H1 (cell line): ENCODE data around the gene COMP. TPM values are rescaled to one million over a fixed set of nuclear protein-coding genes. Genes with fewer than 3 reads are reported as not detected.

Source experiments
- CTCF ChIA-PET: fragments of 300-600 bp; sonication (Branson Sonifier 250); formaldehyde crosslinking; loops from one replicate; lab custom pipeline; 2021; ENCODE audit not compliant: partially characterized antibody; lab: Charles Lee
- POLR2A ChIA-PET: fragments of 300-600 bp; sonication (Branson Sonifier 250); formaldehyde crosslinking; loops from one replicate; lab custom pipeline; 2021; ENCODE audit warnings: inconsistent platforms; ENCODE audit not compliant: partially characterized antibody; lab: Charles Lee
- DNase-seq, 2 experiments: peaks; one replicate each; pipeline versions ENCODE4 v3.0.0 to v3.0.0-alpha.2; 2010 to 2022; ENCODE audit warnings: low spot score in 2 of 2, low read depth in 1 of 2, mixed read lengths in 1 of 2
- FAIRE-seq: peaks from 2 replicates; lab custom pipeline; 2011; peaks lifted over from hg19 to GRCh38; lab: Jason Lieb, UNC
- H2AFZ ChIP-seq: 2 replicates; pipeline ENCODE4 v1.8.1; 2012; ENCODE audit warnings: low read length, inconsistent platforms
- H2AK5ac ChIP-seq: 2 replicates; pipeline ENCODE4 v1.6.1; 2013; ENCODE audit warnings: low read depth, low read length
- H2BK120ac ChIP-seq: replicated peaks from 2 replicates; pipeline ENCODE3; 2013; ENCODE audit warnings: low read depth, low read length, inconsistent platforms
- H2BK12ac ChIP-seq: 2 replicates; pipeline ENCODE4 v1.6.1; 2013; ENCODE audit warnings: low read depth, low read length
- H2BK15ac ChIP-seq: 2 replicates; pipeline ENCODE4 v1.6.1; 2013; ENCODE audit warnings: low read length
- H2BK20ac ChIP-seq: 2 replicates; pipeline ENCODE4 v1.6.1; 2013; ENCODE audit warnings: low read length
- H2BK5ac ChIP-seq: 2 replicates; pipeline ENCODE4 v1.6.1; 2013; ENCODE audit warnings: low read depth, low read length
- H3K14ac ChIP-seq: 2 replicates; pipeline ENCODE4 v1.6.1; 2013; ENCODE audit warnings: inconsistent platforms; ENCODE audit not compliant: insufficient read length
- H3K18ac ChIP-seq: 2 replicates; pipeline ENCODE4 v1.6.1; 2013; ENCODE audit warnings: low read length; ENCODE audit errors: extremely low read depth
- H3K23ac ChIP-seq: 2 replicates; pipeline ENCODE4 v1.6.1; 2013; ENCODE audit warnings: inconsistent platforms; ENCODE audit not compliant: insufficient read length
- H3K23me2 ChIP-seq: 2 replicates; pipeline ENCODE4 v1.6.1; 2013; ENCODE audit warnings: low read depth, low read length
- H3K27ac ChIP-seq: 2 replicates; pipeline ENCODE4 v1.6.1; 2011; ENCODE audit warnings: low read depth, low read length, inconsistent platforms
- H3K27me3 ChIP-seq, 4 experiments: replicated peaks in 1 of 4; 1 replicate in 1 of 4; 2 replicates in 3 of 4; pipeline versions ENCODE4 v1.6.1 to v1.8.1; 2011 to 2013; ENCODE audit warnings: low read length in 3 of 4, mild to moderate bottlenecking in 3 of 4, inconsistent platforms in 2 of 4, mixed read lengths in 2 of 4, moderate library complexity in 1 of 4; ENCODE audit not compliant: control insufficient read depth in 3 of 4, insufficient read depth in 3 of 4; ENCODE audit errors: extremely low read depth in 1 of 4
- H3K36me3 ChIP-seq, 4 experiments: 2 replicates each; pipeline versions ENCODE4 v1.6.1 to v1.8.1; 2011 to 2013; ENCODE audit warnings: mild to moderate bottlenecking in 4 of 4, low read length in 3 of 4, moderate library complexity in 2 of 4, control low read depth in 1 of 4, inconsistent platforms in 1 of 4; ENCODE audit not compliant: insufficient read depth in 4 of 4, control insufficient read depth in 2 of 4
- H3K4ac ChIP-seq: replicated peaks from 2 replicates; pipeline ENCODE3; 2013; ENCODE audit warnings: low read length, low read depth, mixed read lengths, inconsistent platforms; ENCODE audit not compliant: insufficient read length
- H3K4me1 ChIP-seq, 4 experiments: replicated peaks in 1 of 4; 1 replicate in 1 of 4; 2 replicates in 3 of 4; pipeline versions ENCODE4 v1.6.1 to v1.8.1; 2011 to 2013; ENCODE audit warnings: low read length in 3 of 4, inconsistent platforms in 2 of 4, mixed read lengths in 1 of 4; ENCODE audit not compliant: insufficient read depth in 4 of 4, control insufficient read depth in 3 of 4
- H3K4me2 ChIP-seq, 2 experiments: 2 replicates each; pipeline versions ENCODE4 v1.6.1 to v1.8.1; 2011 to 2013; ENCODE audit warnings: low read depth in 2 of 2, low read length in 2 of 2, control low read depth in 1 of 2, inconsistent platforms in 1 of 2, mild to moderate bottlenecking in 1 of 2; ENCODE audit not compliant: insufficient read depth in 1 of 2
- H3K4me3 ChIP-seq, 4 experiments: fragments of 200-600, 300-600 bp in 1 of 4; sonication (generic), shearing (Covaris generic), sonication (Bioruptor Twin) in 1 of 4; 2 replicates each; pipeline versions ENCODE4 v1.5.1 to v1.8.1; 2011 to 2016; ENCODE audit warnings: low read length in 4 of 4, low read depth in 3 of 4, control low read depth in 2 of 4, inconsistent platforms in 2 of 4, mild to moderate bottlenecking in 2 of 4, mixed read lengths in 1 of 4, moderate library complexity in 1 of 4; ENCODE audit not compliant: insufficient read depth in 2 of 4; ENCODE audit errors: extremely low read depth in 1 of 4
- H3K56ac ChIP-seq: replicated peaks from 2 replicates; pipeline ENCODE3; 2013; ENCODE audit warnings: low read depth, mild to moderate bottlenecking, mixed read lengths, low read length, inconsistent platforms; ENCODE audit not compliant: insufficient read length
- H3K79me1 ChIP-seq: 2 replicates; pipeline ENCODE4 v1.6.1; 2013; ENCODE audit warnings: low read depth, low read length, control low read depth
- H3K79me2 ChIP-seq, 2 experiments: 2 replicates each; pipeline versions ENCODE4 v1.6.1 to v1.8.1; 2012 to 2013; ENCODE audit warnings: low read length in 2 of 2, mild to moderate bottlenecking in 2 of 2, inconsistent platforms in 1 of 2; ENCODE audit not compliant: insufficient read depth in 2 of 2, control insufficient read depth in 1 of 2
- H3K9ac ChIP-seq, 4 experiments: replicated peaks in 1 of 4; 1 replicate in 1 of 4; 2 replicates in 3 of 4; pipeline versions ENCODE4 v1.6.1 to v1.8.1; 2011 to 2013; ENCODE audit warnings: low read depth in 3 of 4, low read length in 3 of 4, control low read depth in 2 of 4, mild to moderate bottlenecking in 2 of 4, moderate library complexity in 2 of 4, inconsistent platforms in 1 of 4; ENCODE audit errors: extremely low read depth in 1 of 4
- H3K9me3 ChIP-seq, 2 experiments: 2 replicates each; pipeline versions ENCODE4 v1.6.1 to v1.8.1; 2012 to 2013; ENCODE audit warnings: mild to moderate bottlenecking in 2 of 2, moderate library complexity in 2 of 2, control low read depth in 1 of 2, inconsistent platforms in 1 of 2, low read depth in 1 of 2, low read length in 1 of 2, mixed read lengths in 1 of 2; ENCODE audit not compliant: insufficient read depth in 2 of 2
- H4K20me1 ChIP-seq, 2 experiments: replicated peaks in 1 of 2; 2 replicates each; pipeline versions ENCODE3 to v1.8.1; 2011 to 2013; ENCODE audit warnings: inconsistent platforms in 2 of 2, low read length in 2 of 2, mild to moderate bottlenecking in 1 of 2; ENCODE audit not compliant: insufficient read depth in 2 of 2, control insufficient read depth in 1 of 2
- H4K5ac ChIP-seq: 2 replicates; pipeline ENCODE4 v1.6.1; 2013; ENCODE audit warnings: low read length, low read depth, mixed read lengths, inconsistent platforms; ENCODE audit not compliant: insufficient read length
- H4K8ac ChIP-seq: 2 replicates; pipeline ENCODE4 v1.8.0; 2013; ENCODE audit warnings: mild to moderate bottlenecking, moderate library complexity, low read length, inconsistent platforms; ENCODE audit not compliant: insufficient read depth; ENCODE audit errors: extremely low read depth
- H4K91ac ChIP-seq: replicated peaks from 2 replicates; pipeline ENCODE3; 2013; ENCODE audit warnings: low read length, mixed read lengths, inconsistent platforms; ENCODE audit not compliant: insufficient read length
- CHD2 ChIP-seq: IDR thresholded peaks from 2 replicates; pipeline ENCODE4 v1.6.1; 2012; ENCODE audit warnings: low read length, improper control_type of control experiment
- EP300 ChIP-seq, 2 experiments: IDR thresholded peaks; 1 replicate in 1 of 2; 2 replicates in 1 of 2; pipeline ENCODE4 v1.6.1; 2011 to 2012; ENCODE audit warnings: low read depth in 2 of 2, low read length in 2 of 2, mild to moderate bottlenecking in 2 of 2, borderline replicate concordance in 1 of 2, inconsistent platforms in 1 of 2, moderate library complexity in 1 of 2
- GTF2F1 ChIP-seq: IDR thresholded peaks from 2 replicates; pipeline ENCODE4 v1.6.1; 2012; ENCODE audit warnings: low read depth, low read length, improper control_type of control experiment, borderline replicate concordance
- HDAC2 ChIP-seq, 2 experiments: fragments of 300-600 bp in 1 of 2; sonication (generic) in 1 of 2; IDR thresholded peaks; 2 replicates each; pipeline ENCODE4 v1.6.1; 2011 to 2012; ENCODE audit warnings: low read depth in 2 of 2, low read length in 2 of 2, mild to moderate bottlenecking in 2 of 2, moderate library complexity in 2 of 2, borderline replicate concordance in 1 of 2, inconsistent platforms in 1 of 2
- MAFK ChIP-seq: IDR thresholded peaks from 2 replicates; pipeline ENCODE4 v1.6.1; 2012; ENCODE audit warnings: low read depth, mild to moderate bottlenecking, improper control_type of control experiment, low read length
- NANOG ChIP-seq: IDR thresholded peaks from 2 replicates; pipeline ENCODE4 v1.6.1; 2011; ENCODE audit warnings: low read length, low read depth, mild to moderate bottlenecking, inconsistent platforms; ENCODE audit not compliant: insufficient read depth, poor library complexity, severe bottlenecking
- TAF1 ChIP-seq: IDR thresholded peaks from 2 replicates; pipeline ENCODE4 v1.6.1; 2011; ENCODE audit warnings: mild to moderate bottlenecking, low read depth, low read length
- WGBS, 2 experiments: shearing (Covaris generic) in 1 of 2; methylation state at CpG; one replicate each; pipeline versions ENCODE4 v1.1.6 to v1.1.7; 2013 to 2015; ENCODE audit warnings: low lambda C conversion rate in 2 of 2, mixed read lengths in 2 of 2, inconsistent platforms in 1 of 2, low coverage in 1 of 2, missing lambda C conversion rate in 1 of 2; ENCODE audit not compliant: insufficient replicate concordance in 2 of 2, insufficient coverage in 1 of 2, insufficient read length in 1 of 2; ENCODE audit errors: extremely low coverage in 1 of 2, missing lambda C conversion rate in 1 of 2; 5-methylcytosine and 5-hydroxymethylcytosine counted together
- polyA plus RNA-seq, 7 experiments: library from polyadenylated mRNA; depleted of rRNA in 3 of 7; stranded (reverse) in 5 of 7; unstranded in 2 of 7; fragments of >200 nt in 5 of 7; fragments of 200-250 nt in 2 of 7; gene quantifications; 1 replicate in 5 of 7; 2 replicates in 1 of 7; 4 replicates in 1 of 7; pipeline versions ENCODE4 v1.2.1 to v1.2.3, GENCODE V29; 2011 to 2013; ENCODE audit warnings: missing spikeins in 2 of 7, mixed read lengths in 2 of 7
- total RNA-seq: library from RNA; stranded (reverse); fragmentation: NEBNext Ultra II Directional; extraction: Animal tissue kit (Norgen Biotek cat#: 25700); gene quantifications from 2 replicates; pipeline ENCODE4 v1.2.1, GENCODE V29; 2021
- TF ChIP-seq, protein P1 (sequence below): IDR thresholded peaks from 2 replicates; pipeline ENCODE4 v1.6.1; 2012; ENCODE audit warnings: inconsistent platforms
- TF ChIP-seq, protein P2 (sequence below): IDR thresholded peaks from 2 replicates; pipeline ENCODE4 v1.6.1; 2011; ENCODE audit warnings: low read length, improper control_type of control experiment

Gene COMP
- total and polyA plus RNA-seq, 2 of the 8 experiments (the other 6 are each of a cell fraction or from before 2014, with no cell fraction given): 0.17 TPM

DNA sequence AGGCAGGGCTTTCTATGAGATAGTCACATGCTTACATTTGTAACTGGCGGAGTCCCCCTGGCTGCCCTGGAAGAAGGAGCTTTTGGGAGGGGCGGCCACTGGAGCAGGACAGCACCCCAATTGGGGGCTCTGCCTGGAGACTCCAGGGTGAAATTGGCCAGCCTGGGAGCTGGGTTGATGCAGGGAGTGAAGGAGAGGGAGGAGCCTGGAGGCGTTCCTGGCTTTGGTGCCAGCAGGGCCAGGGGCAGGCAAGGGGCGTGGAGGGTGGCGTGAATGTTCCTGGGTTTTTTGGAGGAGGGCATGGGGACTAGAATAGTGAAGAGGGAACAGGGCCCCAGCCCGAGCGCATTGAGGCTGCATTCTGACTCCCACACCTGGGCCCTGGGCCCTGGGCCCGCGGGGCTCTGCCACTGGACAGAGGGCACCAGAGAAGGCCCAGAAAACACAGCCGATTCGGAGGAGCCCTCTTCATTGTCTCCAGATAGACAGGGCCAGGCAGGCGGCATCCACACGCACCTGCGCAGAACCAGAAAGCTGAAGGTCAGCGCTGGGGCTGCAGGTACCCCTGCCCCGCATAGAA is 29.5 kb downstream of the COMP start:
- Histone ChIP-seq H3K14ac (no peak overlapping the region), H3K9me3 (no peaks in the 10 kb centered on the region), H3K56ac (no peak overlapping the region), H3K79me1 (no peaks in the 10 kb centered on the region), H3K36me3 (no peaks in the 10 kb centered on the region), H3K79me2 (no peaks in the 10 kb centered on the region), H3K23me2 (no peaks in the 10 kb centered on the region), H3K27ac (no peak overlapping the region), H4K5ac (no peak overlapping the region), H3K18ac (no peak overlapping the region; the same call in 1 of the 2 replicates), H2BK20ac (no peak overlapping the region), H2AK5ac (no peak overlapping the region), H3K4me3 (no peak overlapping the region), H2BK15ac (no peak overlapping the region), H4K8ac (no peak overlapping the region), H2BK5ac (no peak overlapping the region), H3K4ac (no peak overlapping the region), H2BK12ac (no peak overlapping the region), H3K9ac (no peak overlapping the region), H4K91ac (no peak overlapping the region), H3K23ac (no peak overlapping the region), H3K4me1 (peaks cover 0 to 6% (median 1%) of the 10 kb centered on the region in 4 experiments; a peak in 3 of 7 replicates), H2AFZ (no peak overlapping the region), H2BK120ac (no peak overlapping the region), H4K20me1 (peaks cover 0 to 16% of the 10 kb centered on the region in 2 experiments), H3K27me3 (peaks cover 2 to 28% (median 22%) of the 10 kb centered on the region in 4 experiments; a peak in 5 of 7 replicates), H3K4me2 (no peak overlapping the region)
- CTCF ChIA-PET: interaction anchor here (0.8 to 2.7 kb wide), 11 partner anchors 10 to 309 kb away, joined by 3 to 12 read pairs (median 3); partner anchors contain the start of gene REX1BD
- 93% methylated on average over 16 of the region's 16 CpGs; no CpG with 5 or more reads in 1 of the 2 experiments for WGBS, 2 experiments
- FAIRE-seq (no peak), DNase-seq (no peak)
- POLR2A ChIA-PET: interaction anchor here (0.6 to 5.5 kb wide), 4 partner anchors 9 to 166 kb away, joined by 3 to 35 read pairs (median 5); no protein-coding TSS in a partner anchor
- TF ChIP-seq MAFK: no peak
- no peak for TF ChIP-seq CHD2
- TF ChIP-seq, protein P1, sequence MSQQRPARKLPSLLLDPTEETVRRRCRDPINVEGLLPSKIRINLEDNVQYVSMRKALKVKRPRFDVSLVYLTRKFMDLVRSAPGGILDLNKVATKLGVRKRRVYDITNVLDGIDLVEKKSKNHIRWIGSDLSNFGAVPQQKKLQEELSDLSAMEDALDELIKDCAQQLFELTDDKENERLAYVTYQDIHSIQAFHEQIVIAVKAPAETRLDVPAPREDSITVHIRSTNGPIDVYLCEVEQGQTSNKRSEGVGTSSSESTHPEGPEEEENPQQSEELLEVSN: no peak
- no peak for TF ChIP-seq TAF1
- no peak for TF ChIP-seq GTF2F1
- no peak for TF ChIP-seq NANOG
- no peak for TF ChIP-seq HDAC2 (IDR thresholded peaks at IDR 0.05; ENCODE audit: borderline replicate concordance in 1 of 2, low read depth in 2 of 2, low read length in 2 of 2)
- TF ChIP-seq EP300 (IDR thresholded peaks at IDR 0.05; ENCODE audit: borderline replicate concordance in 1 of 2, low read depth in 2 of 2, low read length in 2 of 2): no peak
- TF ChIP-seq, protein P2, sequence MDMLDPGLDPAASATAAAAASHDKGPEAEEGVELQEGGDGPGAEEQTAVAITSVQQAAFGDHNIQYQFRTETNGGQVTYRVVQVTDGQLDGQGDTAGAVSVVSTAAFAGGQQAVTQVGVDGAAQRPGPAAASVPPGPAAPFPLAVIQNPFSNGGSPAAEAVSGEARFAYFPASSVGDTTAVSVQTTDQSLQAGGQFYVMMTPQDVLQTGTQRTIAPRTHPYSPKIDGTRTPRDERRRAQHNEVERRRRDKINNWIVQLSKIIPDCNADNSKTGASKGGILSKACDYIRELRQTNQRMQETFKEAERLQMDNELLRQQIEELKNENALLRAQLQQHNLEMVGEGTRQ: no peak
